ENCODE measurements around the gene PTPRG.

PTPRG gene

GRCh38 chr3:61877359-61878138 lies 316.2 kb downstream of the PTPRG start:
- TF ChIP-seq POLR2A (IDR thresholded peaks at IDR 0.05; ENCODE audit: low read length) (no peak), GATA1 (IDR thresholded peaks at IDR 0.05; ENCODE audit: low read depth, low read length) (no peak)
- peak in 1 of 2 experiments; percentile 14 for DNase-seq

- TF ChIP-seq GATA1 (IDR thresholded peaks at IDR 0.05; ENCODE audit: low read depth, low read length) = no peak
- TF ChIP-seq POLR2A (IDR thresholded peaks at IDR 0.05; ENCODE audit: low read length) = no peak
- DNase-seq = no peak
These were observed 320.9 kb downstream of the PTPRG start for GRCh38 chr3:61882253-61882652.

GRCh38 chr3:61884794-61885193 lies 323.4 kb downstream of the PTPRG start:
- no peak for TF ChIP-seq GATA1 (IDR thresholded peaks at IDR 0.05; ENCODE audit: low read depth, low read length)
- TF ChIP-seq POLR2A (IDR thresholded peaks at IDR 0.05; ENCODE audit: low read length) = no peak
- DNase-seq = no peak

GRCh38 chr3:61885414-61885813 lies 324.0 kb downstream of the PTPRG start:
- TF ChIP-seq POLR2A (IDR thresholded peaks at IDR 0.05; ENCODE audit: low read length) (no peak), GATA1 (IDR thresholded peaks at IDR 0.05; ENCODE audit: low read depth, low read length) (no peak)
- DNase-seq = no peak

- TF ChIP-seq GATA1 (IDR thresholded peaks at IDR 0.05; ENCODE audit: low read depth, low read length) (no peak), POLR2A (IDR thresholded peaks at IDR 0.05; ENCODE audit: low read length) (no peak)
- DNase-seq = no peak
These were observed 325.8 kb downstream of the PTPRG start for GRCh38 chr3:61887206-61887605.

- TF ChIP-seq POLR2A (IDR thresholded peaks at IDR 0.05; ENCODE audit: low read length) (no peak), GATA1 (IDR thresholded peaks at IDR 0.05; ENCODE audit: low read depth, low read length) (no peak)
- no peak for DNase-seq
These were observed 327.9 kb downstream of the PTPRG start for GRCh38 chr3:61889259-61889658.

- TF ChIP-seq GATA1 (IDR thresholded peaks at IDR 0.05; ENCODE audit: low read depth, low read length) (no peak), POLR2A (IDR thresholded peaks at IDR 0.05; ENCODE audit: low read length) (no peak)
These were observed 328.8 kb downstream of the PTPRG start for GRCh38 chr3:61890167-61890566.

GRCh38 chr3:61890586-61890985 lies 329.2 kb downstream of the PTPRG start:
- TF ChIP-seq POLR2A (IDR thresholded peaks at IDR 0.05; ENCODE audit: low read length) = no peak
- TF ChIP-seq GATA1 (IDR thresholded peaks at IDR 0.05; ENCODE audit: low read depth, low read length) = no peak
- DNase-seq = no peak

More at GRCh38 chr3:61890167-61890566, 328.8 kb downstream of the PTPRG start:
- no peak for DNase-seq

GRCh38 chr3:61892891-61893290 lies 331.5 kb downstream of the PTPRG start:
- TF ChIP-seq POLR2A (IDR thresholded peaks at IDR 0.05; ENCODE audit: low read length) = no peak
- no peak for TF ChIP-seq GATA1 (IDR thresholded peaks at IDR 0.05; ENCODE audit: low read depth, low read length)
- no peak for DNase-seq

- DNase-seq = no peak
- TF ChIP-seq POLR2A (IDR thresholded peaks at IDR 0.05; ENCODE audit: low read length) (no peak), GATA1 (IDR thresholded peaks at IDR 0.05; ENCODE audit: low read depth, low read length) (no peak)
These were observed 332.6 kb downstream of the PTPRG start for GRCh38 chr3:61893840-61894566.

- TF ChIP-seq GATA1 (IDR thresholded peaks at IDR 0.05; ENCODE audit: low read depth, low read length) (no peak), POLR2A (IDR thresholded peaks at IDR 0.05; ENCODE audit: low read length) (no peak)
- peak in 1 of 2 experiments; percentile 0 for DNase-seq
These were observed 333.9 kb downstream of the PTPRG start for GRCh38 chr3:61894988-61895935.

- DNase-seq = no peak
- TF ChIP-seq GATA1 (IDR thresholded peaks at IDR 0.05; ENCODE audit: low read depth, low read length) = no peak
- TF ChIP-seq POLR2A (IDR thresholded peaks at IDR 0.05; ENCODE audit: low read length) = no peak
These were observed 334.9 kb downstream of the PTPRG start for GRCh38 chr3:61896251-61896650.

GRCh38 chr3:61897848-61898247 lies 336.5 kb downstream of the PTPRG start:
- no peak for TF ChIP-seq GATA1 (IDR thresholded peaks at IDR 0.05; ENCODE audit: low read depth, low read length)
- no peak for TF ChIP-seq POLR2A (IDR thresholded peaks at IDR 0.05; ENCODE audit: low read length)
- no peak for DNase-seq
